ENCODE data around the gene UBE2E2.

UBE2E2 gene

DNA sequence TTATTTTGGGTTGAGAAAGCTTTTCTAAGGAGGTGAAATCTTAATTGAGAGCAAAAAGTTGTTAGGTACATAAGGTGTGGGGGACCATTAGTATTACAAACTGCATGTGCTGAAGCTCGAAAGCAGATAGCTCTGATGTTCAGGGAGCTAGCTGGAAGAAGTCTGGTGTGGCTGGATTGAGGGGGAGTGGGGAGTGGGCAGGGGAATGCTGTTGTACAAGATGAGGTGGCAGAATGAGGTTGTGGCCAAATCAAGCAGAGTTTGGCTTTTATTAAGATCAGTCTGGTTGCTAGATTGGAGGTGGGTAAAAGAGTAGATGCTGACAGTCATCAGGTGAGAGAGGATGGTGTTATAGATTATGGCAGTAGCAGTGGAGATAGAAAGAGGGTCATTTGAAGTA lies 32.1 kb downstream of the UBE2E2 start:
- in situ Hi-C loops (cut with MboI; ENCODE audit: low pct_unique_long_range_greater_than_20kb, low sequenced_read_pairs, unreplicated experiment): no loop called here
- TF ChIP-seq, protein P1, sequence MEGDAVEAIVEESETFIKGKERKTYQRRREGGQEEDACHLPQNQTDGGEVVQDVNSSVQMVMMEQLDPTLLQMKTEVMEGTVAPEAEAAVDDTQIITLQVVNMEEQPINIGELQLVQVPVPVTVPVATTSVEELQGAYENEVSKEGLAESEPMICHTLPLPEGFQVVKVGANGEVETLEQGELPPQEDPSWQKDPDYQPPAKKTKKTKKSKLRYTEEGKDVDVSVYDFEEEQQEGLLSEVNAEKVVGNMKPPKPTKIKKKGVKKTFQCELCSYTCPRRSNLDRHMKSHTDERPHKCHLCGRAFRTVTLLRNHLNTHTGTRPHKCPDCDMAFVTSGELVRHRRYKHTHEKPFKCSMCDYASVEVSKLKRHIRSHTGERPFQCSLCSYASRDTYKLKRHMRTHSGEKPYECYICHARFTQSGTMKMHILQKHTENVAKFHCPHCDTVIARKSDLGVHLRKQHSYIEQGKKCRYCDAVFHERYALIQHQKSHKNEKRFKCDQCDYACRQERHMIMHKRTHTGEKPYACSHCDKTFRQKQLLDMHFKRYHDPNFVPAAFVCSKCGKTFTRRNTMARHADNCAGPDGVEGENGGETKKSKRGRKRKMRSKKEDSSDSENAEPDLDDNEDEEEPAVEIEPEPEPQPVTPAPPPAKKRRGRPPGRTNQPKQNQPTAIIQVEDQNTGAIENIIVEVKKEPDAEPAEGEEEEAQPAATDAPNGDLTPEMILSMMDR (IDR thresholded peaks at IDR 0.05; ENCODE audit: extremely low read depth, insufficient read depth, missing control alignments): no peak
- no peak for DNase-seq (ENCODE audit: low spot score)

DNA sequence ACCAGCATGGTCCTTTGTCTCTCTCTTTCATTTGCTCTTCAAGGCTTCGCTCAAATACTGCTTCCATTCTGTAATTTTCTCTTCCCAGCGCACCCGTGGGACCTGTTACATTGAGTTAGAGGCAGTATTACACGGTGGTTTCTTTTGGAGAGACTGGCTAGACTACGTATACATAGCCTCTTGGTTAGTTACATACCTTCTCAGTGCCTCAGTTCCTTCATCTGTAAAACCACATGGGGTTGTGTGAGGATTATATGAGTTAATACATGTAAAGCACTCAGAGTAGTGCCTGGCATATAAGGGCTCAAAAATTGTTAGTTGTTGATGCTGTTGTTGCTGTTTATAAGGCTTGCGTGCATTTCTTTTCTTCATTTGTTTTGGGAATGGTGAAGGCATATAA lies 33.8 kb downstream of the UBE2E2 start:
- no peak for DNase-seq (ENCODE audit: low spot score)
- TF ChIP-seq, protein P1 (IDR thresholded peaks at IDR 0.05; ENCODE audit: extremely low read depth, insufficient read depth, missing control alignments): no peak
- in situ Hi-C loops (cut with MboI; ENCODE audit: low pct_unique_long_range_greater_than_20kb, low sequenced_read_pairs, unreplicated experiment): no loop called here

DNA sequence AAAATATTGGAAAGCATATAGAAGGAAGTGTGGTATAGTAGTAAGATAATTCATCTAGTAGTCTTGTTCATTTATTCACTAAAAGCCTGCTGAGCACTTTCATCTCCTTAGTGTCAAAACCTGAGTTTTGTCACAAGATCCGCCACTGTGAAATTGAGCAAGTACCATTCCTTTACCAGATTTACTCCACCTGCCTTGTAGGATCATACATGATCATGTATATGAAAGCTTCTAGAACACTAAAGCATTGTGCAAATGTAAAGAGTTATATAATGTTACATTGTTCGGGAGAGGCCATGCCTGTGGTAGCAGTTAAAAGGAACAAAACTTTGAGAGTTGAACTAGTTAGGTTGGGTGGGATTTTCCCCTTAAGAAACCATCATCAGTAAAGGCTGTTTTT lies 35.0 kb downstream of the UBE2E2 start:
- DNase-seq (ENCODE audit: low spot score): no peak
- in situ Hi-C loops (cut with MboI; ENCODE audit: low pct_unique_long_range_greater_than_20kb, low sequenced_read_pairs, unreplicated experiment): no loop called here
- TF ChIP-seq, protein P1 (IDR thresholded peaks at IDR 0.05; ENCODE audit: extremely low read depth, insufficient read depth, missing control alignments): no peak

DNA sequence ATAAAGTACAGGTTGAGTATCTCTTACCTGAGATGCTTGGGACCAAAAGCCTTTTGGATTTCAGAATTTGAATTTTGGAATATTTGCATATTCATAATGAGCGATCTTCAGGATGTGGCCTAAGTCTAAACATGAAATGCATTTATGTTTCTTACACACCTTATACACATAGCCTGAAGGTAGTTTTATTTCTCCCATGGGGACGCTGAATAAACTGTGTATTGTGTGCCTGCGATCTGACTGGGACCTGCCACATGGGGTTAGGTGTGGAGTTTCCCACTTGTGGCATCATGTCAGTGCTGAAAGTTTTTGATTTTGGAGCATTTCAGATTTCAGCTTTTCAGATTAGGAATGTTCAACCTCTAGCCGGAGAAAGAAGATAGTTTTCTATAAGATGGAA lies 35.5 kb downstream of the UBE2E2 start:
- no peak for DNase-seq (ENCODE audit: low spot score)
- in situ Hi-C loops (cut with MboI; ENCODE audit: low pct_unique_long_range_greater_than_20kb, low sequenced_read_pairs, unreplicated experiment): no loop called here
- TF ChIP-seq, protein P1 (IDR thresholded peaks at IDR 0.05; ENCODE audit: extremely low read depth, insufficient read depth, missing control alignments): no peak

DNA sequence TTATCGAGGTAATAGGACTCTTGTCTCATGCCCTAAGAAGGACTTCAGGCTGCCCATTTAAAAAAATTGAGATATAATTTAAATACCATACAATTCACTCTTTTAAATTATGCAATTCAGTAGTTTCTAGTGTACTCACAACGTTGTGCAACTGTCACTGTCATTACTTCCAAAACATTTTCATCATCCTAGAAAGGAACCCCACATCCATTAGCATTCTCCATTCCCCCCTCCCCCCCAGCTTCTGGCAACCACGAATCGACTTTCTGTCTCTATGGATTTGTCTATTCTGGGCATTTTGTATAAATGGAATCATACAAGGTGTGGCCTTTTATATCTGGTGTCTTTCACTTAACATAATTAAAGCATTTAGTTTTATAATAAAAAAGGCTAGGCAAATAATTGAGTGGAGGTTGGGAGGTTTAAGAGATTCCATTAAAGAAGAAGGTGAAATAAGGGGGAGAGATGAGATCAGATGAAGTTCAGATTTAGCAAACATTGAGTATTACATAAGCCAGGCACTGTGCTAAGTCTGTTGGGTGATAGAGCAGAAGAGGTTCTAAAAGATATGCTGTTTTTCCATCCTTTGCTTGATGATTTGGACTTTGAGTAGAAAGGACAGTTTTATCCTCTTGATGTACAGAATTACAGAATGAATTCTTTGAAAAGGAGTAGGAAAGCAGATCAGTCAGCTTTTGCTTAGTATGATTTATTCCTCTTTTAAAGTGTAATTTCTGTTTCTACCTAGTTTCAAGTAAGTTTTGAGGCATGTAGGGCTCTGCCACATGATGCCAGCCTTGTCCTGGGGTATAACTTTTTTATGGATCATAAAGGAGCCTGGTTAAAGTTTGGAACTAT lies 36.3 kb downstream of the UBE2E2 start:
- TF ChIP-seq, protein P1 (IDR thresholded peaks at IDR 0.05; ENCODE audit: extremely low read depth, insufficient read depth, missing control alignments): no peak
- in situ Hi-C loops (cut with MboI; ENCODE audit: low pct_unique_long_range_greater_than_20kb, low sequenced_read_pairs, unreplicated experiment): no loop called here
- no peak for DNase-seq (ENCODE audit: low spot score)

DNA sequence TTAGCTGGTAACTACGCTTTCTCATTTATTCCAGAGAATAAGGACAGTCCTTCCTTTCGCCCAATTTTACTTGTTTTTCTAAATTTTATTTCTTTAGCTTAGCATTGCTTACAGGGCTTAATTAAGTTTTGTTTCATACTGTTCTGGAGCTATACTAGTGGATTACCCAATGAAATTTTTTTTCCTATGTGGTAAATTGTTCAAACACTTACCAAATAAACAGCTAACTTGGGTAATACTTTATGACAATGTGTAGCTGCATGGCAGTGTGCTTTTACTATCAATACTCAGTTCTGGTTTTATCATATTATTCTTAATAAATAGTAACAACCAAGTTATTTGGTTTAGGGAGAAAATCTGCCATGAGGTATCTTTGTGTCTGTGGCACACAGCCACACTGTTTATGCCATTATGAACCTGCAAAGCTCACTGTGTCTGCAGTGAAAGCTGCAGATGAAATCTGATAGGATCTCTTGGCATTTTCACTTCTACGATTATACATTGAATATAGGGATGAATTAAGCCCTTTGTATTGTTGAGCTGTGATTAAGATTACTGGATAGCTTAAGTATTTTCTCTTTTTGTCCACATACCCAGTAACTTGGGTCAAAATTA lies 37.2 kb downstream of the UBE2E2 start:
- in situ Hi-C loops (cut with MboI; ENCODE audit: low pct_unique_long_range_greater_than_20kb, low sequenced_read_pairs, unreplicated experiment): no loop called here
- DNase-seq (ENCODE audit: low spot score): no peak
- TF ChIP-seq, protein P1 (IDR thresholded peaks at IDR 0.05; ENCODE audit: extremely low read depth, insufficient read depth, missing control alignments): no peak
